Stimulated activated naive CD4-positive, alpha-beta T cell treated with Interleukin-2 at 50 U/mL for 16 hours (primary cell): ENCODE data around the gene SCN8A.

Experiments
- DNase-seq: peaks from one replicate; lab custom pipeline; 2025; lab: John Stamatoyannopoulos, UW

SCN8A gene

GRCh38 chr12:51721282-51721940, 130.4 kb downstream of the SCN8A start:
- DNase-seq = peak; percentile 1

GRCh38 chr12:51722431-51722830, 131.4 kb downstream of the SCN8A start:
- no peak for DNase-seq

- no peak for DNase-seq
These were observed 135.1 kb downstream of the SCN8A start for GRCh38 chr12:51726161-51726560.

- no peak for DNase-seq
These were observed 135.9 kb downstream of the SCN8A start for GRCh38 chr12:51726931-51727330.

- no peak for DNase-seq
These were observed 138.3 kb downstream of the SCN8A start for GRCh38 chr12:51729331-51729730.

GRCh38 chr12:51730745-51731144, 139.7 kb downstream of the SCN8A start:
- DNase-seq = no peak

- DNase-seq = no peak
These were observed 149.5 kb downstream of the SCN8A start for GRCh38 chr12:51740536-51740935.

GRCh38 chr12:51744235-51744634, 153.2 kb downstream of the SCN8A start:
- DNase-seq = no peak

GRCh38 chr12:51744957-51745356, 153.9 kb downstream of the SCN8A start:
- no peak for DNase-seq

- DNase-seq = no peak
These were observed 155.4 kb downstream of the SCN8A start for GRCh38 chr12:51746416-51746815.

- DNase-seq = no peak
These were observed 157.2 kb downstream of the SCN8A start for GRCh38 chr12:51748235-51748634.

GRCh38 chr12:51749206-51749985, 158.4 kb downstream of the SCN8A start:
- DNase-seq = no peak

- no peak for DNase-seq
These were observed 158.9 kb downstream of the SCN8A start for GRCh38 chr12:51749986-51750317.

GRCh38 chr12:51751661-51752060, 160.6 kb downstream of the SCN8A start:
- DNase-seq = no peak

- no peak for DNase-seq
These were observed 161.3 kb downstream of the SCN8A start for GRCh38 chr12:51752234-51752889.

- no peak for DNase-seq
These were observed 163.1 kb downstream of the SCN8A start for GRCh38 chr12:51753980-51754675.

GRCh38 chr12:51755251-51755650, 164.2 kb downstream of the SCN8A start:
- DNase-seq = no peak

GRCh38 chr12:51759175-51759574, 168.1 kb downstream of the SCN8A start:
- no peak for DNase-seq

- DNase-seq = no peak
These were observed 168.7 kb downstream of the SCN8A start for GRCh38 chr12:51759695-51760094.

- no peak for DNase-seq
These were observed 169.2 kb downstream of the SCN8A start for GRCh38 chr12:51760231-51760630.

GRCh38 chr12:51763743-51764142, 172.7 kb downstream of the SCN8A start:
- DNase-seq = no peak

- DNase-seq = no peak
These were observed 175.1 kb downstream of the SCN8A start for GRCh38 chr12:51766067-51766676.
